ENCODE results near the gene CLK2. TPM values are rescaled to one million over a fixed set of nuclear protein-coding genes. Genes with fewer than 3 reads are reported as not detected.

CLK2 gene
- total RNA-seq, 1 donor from 2014 or later: 88.4 TPM

DNA sequence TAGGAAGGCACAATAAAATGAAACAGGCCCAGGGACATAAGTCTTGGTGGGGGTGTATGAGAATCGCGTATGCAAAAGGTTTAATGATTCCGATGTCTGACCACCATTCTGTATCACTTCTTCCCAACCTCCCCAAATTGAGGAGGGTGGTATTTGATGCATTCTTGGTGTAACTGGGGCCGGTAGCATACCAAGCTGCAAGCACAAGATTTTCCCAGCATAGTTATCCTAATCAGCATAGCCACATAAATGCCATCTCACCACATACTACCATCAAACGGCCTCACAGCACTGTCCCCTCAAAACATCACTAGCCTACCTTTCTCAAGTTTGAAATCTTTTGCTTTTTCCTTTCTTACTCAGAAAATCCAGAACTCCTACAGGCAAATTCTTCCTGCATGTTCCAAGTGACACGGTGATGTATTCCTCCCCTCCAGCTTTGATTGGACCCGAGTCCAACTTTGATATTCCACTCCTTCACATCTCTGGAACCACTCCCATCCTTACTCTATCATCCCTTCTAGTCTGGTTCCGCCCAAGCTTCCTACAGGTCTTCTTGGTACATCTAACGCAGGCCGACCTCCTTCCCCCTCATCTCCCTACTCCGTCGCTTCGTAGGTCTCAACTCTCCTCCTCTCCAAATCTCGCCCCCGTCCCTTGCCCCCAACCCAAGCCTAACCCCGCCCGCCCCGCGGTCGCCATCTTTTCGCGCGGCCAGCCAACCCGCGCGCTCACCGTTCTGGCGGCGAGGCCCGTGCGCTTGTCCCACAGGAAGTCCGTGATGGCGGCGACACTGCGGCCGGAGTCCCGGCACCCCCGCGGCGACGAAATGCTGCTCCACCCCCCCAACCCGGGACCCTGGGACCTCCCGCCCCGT lies 600 bp downstream of the CLK2 start:
- intact Hi-C loops (cut with micrococcal nuclease): loop anchor here (1.0 to 10.0 kb wide), 11 partner anchors 10 to 1010 kb away; partner anchors contain the start of genes ASH1L, ENTREP3, FDPS and GON4L

DNA sequence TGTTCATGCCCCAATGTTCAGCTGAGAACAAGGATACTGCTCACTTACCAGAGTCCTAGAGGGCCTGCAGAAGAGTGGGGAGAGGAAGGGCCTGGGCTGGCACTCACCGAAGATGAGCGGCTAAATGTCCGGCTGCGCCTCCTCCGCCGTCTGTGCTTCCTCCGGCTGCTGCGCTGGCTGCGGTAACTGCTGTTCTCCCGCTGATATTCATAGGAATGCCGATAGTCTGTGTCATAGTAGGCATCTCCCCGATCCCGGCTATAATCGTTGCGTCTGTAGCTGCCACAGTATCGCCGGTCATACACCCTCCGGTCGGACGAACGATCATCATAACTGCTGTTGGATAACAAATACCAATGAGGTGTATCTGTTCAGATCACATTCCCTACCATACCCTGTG lies 3.9 kb downstream of the CLK2 start:
- intact Hi-C loops (cut with micrococcal nuclease): no loop called here

- intact Hi-C loops (cut with micrococcal nuclease): no loop called here
These were observed 4.7 kb downstream of the CLK2 start for GRCh38 chr1:155268630-155269029.

DNA sequence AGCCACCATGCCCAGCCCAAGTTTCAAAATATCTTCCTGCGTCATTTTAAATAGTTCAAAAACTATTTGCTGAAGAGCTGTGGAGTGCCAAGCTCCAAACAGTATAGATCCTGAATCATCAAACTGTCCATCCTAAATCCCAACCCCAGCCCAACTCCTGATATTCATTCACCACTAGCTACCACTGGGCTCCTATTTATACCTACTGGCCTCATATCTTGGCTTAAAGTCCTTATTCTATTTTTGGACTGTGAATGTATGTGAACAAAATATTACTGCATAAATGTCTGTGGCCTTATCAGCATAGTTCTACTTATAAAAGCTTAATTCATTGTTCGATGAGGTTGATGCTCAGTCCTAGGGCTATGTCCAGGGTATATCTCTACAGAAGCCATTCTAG lies 5.9 kb downstream of the CLK2 start:
- intact Hi-C loops (cut with micrococcal nuclease): no loop called here

- intact Hi-C loops (cut with micrococcal nuclease): no loop called here
These were observed 6.8 kb downstream of the CLK2 start for GRCh38 chr1:155266553-155266952.

- intact Hi-C loops (cut with micrococcal nuclease): loop anchor here (2.0 kb wide), 1 partner anchor 758 kb away; the partner anchor contains the start of gene SSR2
These were observed 10.2 kb downstream of the CLK2 start for GRCh38 chr1:155263067-155263466.

DNA sequence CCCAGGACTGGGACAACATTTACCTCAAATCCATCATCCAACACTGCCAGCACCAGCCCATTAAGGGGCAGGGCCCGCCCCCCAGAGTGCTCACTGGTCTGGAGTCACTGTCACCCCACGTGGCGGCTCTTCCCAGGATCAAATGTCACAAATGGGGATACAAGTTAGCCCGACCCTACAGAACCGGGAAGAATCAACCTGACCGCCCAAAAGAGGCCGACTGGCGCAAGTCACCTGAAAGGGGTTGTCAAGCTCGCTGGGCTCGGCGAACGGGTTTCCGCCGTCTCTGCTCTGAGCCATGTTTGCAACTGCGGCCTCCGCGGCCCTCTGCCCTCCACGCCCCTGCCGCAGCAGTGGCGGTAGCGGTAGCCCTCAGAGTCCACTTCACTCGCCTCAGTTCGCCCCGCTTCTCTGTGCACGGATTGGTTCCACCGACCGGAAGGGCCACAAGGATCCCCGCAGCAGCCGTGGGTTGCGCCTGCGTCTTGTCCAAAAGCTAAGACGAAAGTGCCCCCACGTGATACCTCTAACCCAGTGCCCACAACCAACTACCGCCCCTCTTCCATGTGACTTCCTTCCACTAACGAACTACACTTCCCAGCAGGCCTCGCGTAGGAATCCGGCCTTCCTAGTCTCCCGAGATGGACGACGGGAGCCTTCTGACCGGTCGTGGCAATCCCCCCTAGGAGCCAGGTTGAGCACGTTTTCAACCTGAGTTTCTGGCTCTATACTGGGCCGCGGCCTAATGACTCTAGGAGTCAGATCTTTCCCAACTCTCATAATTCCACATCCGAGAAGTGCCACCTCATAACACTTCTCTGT lies 11.2 kb downstream of the CLK2 start, which contains the start of gene SCAMP3:
Gene SCAMP3, minus strand, starts transcription at position 509 of the 822 bp plus-strand sequence. Its CDS starts 209 bp downstream, at position 300.
- intact Hi-C loops (cut with micrococcal nuclease): loop anchor here (1.0 to 2.0 kb wide), 7 partner anchors 11 to 759 kb away; partner anchors contain the start of genes CLK2, FDPS, HCN3 and MTX1

DNA sequence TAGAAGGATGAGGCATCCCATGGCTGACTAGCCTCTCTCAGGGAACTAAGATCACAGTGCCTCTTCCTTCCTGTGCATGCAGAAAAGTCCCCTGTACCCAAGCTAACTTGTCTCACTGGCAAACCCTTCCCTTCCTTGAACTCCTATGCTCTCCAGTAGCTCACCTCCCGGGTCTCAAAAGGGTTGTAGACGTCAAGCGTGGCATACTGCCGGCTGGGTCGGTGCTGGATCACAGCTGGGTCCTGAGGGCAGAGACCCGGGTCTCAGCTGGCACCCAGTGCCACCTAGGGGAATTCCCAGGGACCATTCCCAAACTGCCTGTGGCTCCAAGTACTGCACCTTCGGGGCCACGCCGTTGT lies 11.8 kb downstream of the CLK2 start:
- intact Hi-C loops (cut with micrococcal nuclease): no loop called here

- intact Hi-C loops (cut with micrococcal nuclease): no loop called here
These were observed 13.0 kb downstream of the CLK2 start for GRCh38 chr1:155260276-155260675.

- intact Hi-C loops (cut with micrococcal nuclease): no loop called here
These were observed 17.0 kb downstream of the CLK2 start for GRCh38 chr1:155256058-155256852.

- intact Hi-C loops (cut with micrococcal nuclease): loop anchor here (1.0 to 2.0 kb wide), 5 partner anchors 14 to 765 kb away; partner anchors contain the start of genes CLK2 and SSR2
These were observed 17.9 kb downstream of the CLK2 start, which contains the start of gene ENTREP3 for GRCh38 chr1:155255243-155256007. Gene ENTREP3, minus strand, starts transcription at chr1:155255483. Its CDS starts 606 bp downstream, at chr1:155254877.

DNA sequence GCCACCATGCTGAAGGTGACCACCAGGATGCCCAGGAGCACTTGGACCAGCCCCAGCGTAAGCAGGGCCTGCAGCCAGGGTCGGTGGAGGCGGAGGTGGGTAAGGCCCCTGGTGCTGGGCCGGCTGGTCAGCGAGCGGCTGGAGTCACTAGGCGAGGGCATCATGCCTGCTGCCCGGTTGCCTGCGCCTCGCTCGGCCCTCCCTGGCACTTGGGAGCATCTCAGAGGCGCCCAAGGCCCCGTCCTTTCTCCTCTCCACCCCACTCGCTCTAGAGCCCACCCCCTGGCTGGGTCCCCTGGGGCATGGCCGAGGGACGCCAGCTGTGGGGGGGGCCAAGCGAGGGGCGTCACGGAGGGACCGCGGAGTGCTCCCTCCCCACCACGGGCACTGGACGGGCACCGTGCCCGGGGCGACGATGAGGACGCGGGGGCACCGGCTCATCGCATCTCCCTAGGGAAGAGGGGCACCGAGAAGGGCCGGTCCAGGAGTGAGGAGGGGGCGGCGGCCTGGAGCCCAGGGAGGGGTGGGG lies 18.5 kb downstream of the CLK2 start:
- intact Hi-C loops (cut with micrococcal nuclease): loop anchor here (1.0 to 2.0 kb wide), 5 partner anchors 13 to 766 kb away; partner anchors contain the start of genes CLK2 and SSR2

- intact Hi-C loops (cut with micrococcal nuclease): loop anchor here (2.0 kb wide), 1 partner anchor 767 kb away; the partner anchor contains the start of gene SSR2
These were observed 19.0 kb downstream of the CLK2 start for GRCh38 chr1:155254228-155254713.

DNA sequence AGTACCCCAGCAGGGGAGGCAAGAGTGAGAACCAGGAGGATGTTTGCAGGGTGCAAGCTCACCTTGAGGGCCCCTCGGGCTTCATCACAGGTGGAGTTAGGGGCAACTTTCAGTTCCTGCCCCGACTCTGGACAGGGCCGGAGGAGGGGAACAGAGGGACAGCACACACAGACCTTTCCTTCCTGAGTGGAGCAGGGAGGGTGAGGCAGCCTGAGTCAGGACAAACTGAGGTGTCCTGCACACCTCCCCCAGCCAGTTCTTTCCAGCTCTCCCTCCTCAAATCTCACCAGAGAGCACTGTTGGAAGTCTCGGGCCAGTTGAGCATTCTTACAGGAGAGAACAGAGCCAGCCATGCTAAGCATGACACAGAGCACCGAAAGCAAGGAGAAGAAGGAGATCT lies 19.5 kb downstream of the CLK2 start:
- intact Hi-C loops (cut with micrococcal nuclease): loop anchor here (2.0 kb wide), 1 partner anchor 767 kb away; the partner anchor contains the start of gene SSR2

DNA sequence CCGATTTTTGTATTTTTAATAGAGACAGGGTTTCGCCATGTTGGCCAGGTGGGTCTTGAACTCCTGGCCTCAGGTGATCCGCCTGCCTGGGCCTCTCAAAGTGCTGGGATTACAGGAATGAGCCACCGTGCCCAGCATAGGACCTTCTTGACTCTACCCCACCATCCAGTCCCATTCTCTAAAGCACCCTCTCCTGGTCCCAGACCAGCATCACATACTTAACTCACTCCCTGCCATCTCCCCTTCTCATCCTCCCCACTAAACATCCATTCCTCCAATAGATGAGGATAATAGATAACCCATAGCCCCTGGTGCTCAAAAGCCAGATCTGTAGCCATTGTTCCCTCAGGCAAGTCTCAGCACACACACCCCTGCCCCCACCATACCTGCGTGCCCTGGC lies 20.1 kb downstream of the CLK2 start:
- intact Hi-C loops (cut with micrococcal nuclease): no loop called here

- intact Hi-C loops (cut with micrococcal nuclease): no loop called here
These were observed 21.7 kb downstream of the CLK2 start for GRCh38 chr1:155251566-155251965.

- intact Hi-C loops (cut with micrococcal nuclease): loop anchor here (1.0 kb wide), 5 partner anchors 57 to 494 kb away; partner anchors contain the start of gene FDPS
These were observed 22.5 kb downstream of the CLK2 start for GRCh38 chr1:155250633-155251449.

GRCh38 chr1:155250246-155250632 lies 23.1 kb downstream of the CLK2 start:
- intact Hi-C loops (cut with micrococcal nuclease): loop anchor here (1.0 kb wide), 5 partner anchors 58 to 495 kb away; partner anchors contain the start of gene FDPS

Measured in T-helper 1 cell treated with Interleukin-12 subunit alpha and Interleukin-12 subunit beta and Interleukin-4 antibody, amounts not matched to agents 30 ng/mL and 1 ng/mL, for 36 hours (primary cell).